ENCODE data around the gene UBB. TPM values are rescaled to one million over a fixed set of nuclear protein-coding genes. Genes with fewer than 3 reads are reported as not detected.

Gene UBB
- total RNA-seq, 4 donors from 2014 or later, result 697 to 982 (median 790) TPM

DNA sequence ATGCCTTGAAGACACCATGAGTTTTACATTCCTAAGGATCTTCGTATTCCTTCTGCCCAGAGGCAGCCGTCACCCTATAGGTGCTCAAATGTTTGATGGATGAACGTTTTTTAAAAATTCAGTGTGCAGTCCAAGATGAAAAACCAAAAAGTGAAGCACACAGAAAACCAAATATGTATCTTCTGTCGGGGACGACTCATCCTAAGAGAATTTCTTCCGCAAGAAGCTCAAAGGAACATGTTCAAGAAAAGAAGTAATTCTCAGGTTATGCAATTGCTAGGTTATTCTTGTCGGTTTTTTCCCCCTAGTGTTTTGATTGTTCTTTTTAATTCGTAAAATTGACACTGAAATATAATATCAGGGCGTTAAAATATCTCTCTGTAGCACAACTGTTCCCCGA, 29.1 kb upstream of the UBB start:
- no peak overlapping the region for H3K27ac ChIP-seq
- WGBS, 2 donors (ENCODE audit: low coverage in 1 of 2), result 21 to 35% methylated on average over 10 of the region's 10 CpGs
- no peak for ATAC-seq
- no peak for TF ChIP-seq POLR2A (IDR thresholded peaks at IDR 0.05)
- TF ChIP-seq, protein P1, sequence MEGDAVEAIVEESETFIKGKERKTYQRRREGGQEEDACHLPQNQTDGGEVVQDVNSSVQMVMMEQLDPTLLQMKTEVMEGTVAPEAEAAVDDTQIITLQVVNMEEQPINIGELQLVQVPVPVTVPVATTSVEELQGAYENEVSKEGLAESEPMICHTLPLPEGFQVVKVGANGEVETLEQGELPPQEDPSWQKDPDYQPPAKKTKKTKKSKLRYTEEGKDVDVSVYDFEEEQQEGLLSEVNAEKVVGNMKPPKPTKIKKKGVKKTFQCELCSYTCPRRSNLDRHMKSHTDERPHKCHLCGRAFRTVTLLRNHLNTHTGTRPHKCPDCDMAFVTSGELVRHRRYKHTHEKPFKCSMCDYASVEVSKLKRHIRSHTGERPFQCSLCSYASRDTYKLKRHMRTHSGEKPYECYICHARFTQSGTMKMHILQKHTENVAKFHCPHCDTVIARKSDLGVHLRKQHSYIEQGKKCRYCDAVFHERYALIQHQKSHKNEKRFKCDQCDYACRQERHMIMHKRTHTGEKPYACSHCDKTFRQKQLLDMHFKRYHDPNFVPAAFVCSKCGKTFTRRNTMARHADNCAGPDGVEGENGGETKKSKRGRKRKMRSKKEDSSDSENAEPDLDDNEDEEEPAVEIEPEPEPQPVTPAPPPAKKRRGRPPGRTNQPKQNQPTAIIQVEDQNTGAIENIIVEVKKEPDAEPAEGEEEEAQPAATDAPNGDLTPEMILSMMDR (IDR thresholded peaks at IDR 0.05), result no peak
- no peak for TF ChIP-seq POLR2AphosphoS5 (IDR thresholded peaks at IDR 0.05)
- TF ChIP-seq EP300 (IDR thresholded peaks at IDR 0.05), result no peak
- no peaks in the 10 kb centered on the region for H3K9me3 ChIP-seq
- H3K4me3 ChIP-seq, result peak overlapping the region; percentile 81 to 84
- H3K36me3 ChIP-seq, result peaks cover 0 to 24% of the 10 kb centered on the region in 2 donors
- peaks cover 0 to 20% (median 3%) of the 10 kb centered on the region in 3 donors for H3K4me1 ChIP-seq
- H3K27me3 ChIP-seq, result no peaks in the 10 kb centered on the region

DNA sequence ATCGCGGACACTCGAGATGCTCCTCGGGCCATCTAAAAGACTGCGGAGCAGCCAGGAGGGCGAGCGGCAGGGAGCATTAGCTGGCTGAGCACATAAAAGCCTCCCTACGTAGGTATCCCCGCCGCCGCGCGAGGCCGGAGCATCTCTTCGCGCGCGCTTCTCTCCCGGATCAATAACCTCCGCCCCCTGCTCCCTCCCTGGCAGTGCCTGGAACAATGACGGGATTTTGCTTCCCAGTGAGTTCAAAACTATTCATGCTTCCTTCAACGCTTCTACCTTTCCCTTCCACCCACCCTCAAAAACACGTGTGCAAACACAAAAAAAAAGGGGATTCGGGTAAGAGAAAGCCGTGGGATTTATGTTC, 28.6 kb upstream of the UBB start:
- H3K27ac ChIP-seq, result peak overlapping the region in 3 of 4 donors; percentile 59 to 81 (median 77)

DNA sequence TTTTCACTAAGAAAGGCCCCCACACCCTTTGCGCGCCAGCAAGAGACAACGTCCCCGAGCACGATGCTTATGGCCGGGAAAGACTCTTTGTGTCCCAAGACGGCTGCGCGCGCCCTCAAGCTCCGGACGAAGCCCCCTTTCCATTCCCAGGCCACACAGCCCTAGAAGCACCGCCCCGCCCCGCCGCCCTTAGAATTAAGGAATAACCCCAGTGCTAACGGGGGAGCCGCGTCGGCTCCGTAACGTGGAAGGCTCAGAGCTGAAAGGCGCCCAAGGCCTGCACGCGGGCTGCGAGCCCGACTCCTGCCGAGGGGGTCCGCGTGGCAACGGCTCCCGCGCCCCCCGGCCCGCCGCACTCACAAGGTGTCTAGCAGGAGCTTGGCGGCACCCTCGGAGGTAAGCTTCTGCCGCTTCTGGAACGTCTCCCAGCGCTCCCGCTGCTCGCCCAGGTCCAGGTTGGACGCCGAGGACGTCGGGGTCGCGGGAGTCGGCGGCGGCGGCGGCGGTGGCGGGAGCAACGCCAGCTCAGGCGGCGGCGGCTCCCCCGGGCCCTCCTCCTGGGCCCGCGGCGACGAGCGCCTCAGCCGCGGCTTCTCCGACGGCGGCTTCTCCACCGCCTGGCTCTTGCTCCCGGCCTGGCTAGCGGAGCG, 28.1 kb upstream of the UBB start:
- peaks cover 0 to 20% of the 10 kb centered on the region in 2 donors for H3K36me3 ChIP-seq
- H3K27me3 ChIP-seq, result no peaks in the 10 kb centered on the region
- ATAC-seq, result peak; percentile 76
- H3K27ac ChIP-seq, result peak overlapping the region in 3 of 4 donors; percentile 59 to 81 (median 77)
- WGBS, 2 donors (ENCODE audit: low coverage in 1 of 2), result 1% methylated on average over 12 of the region's 75 CpGs; no CpG with 5 or more reads in 1 of the 2 donors
- peaks cover 0 to 20% (median 3%) of the 10 kb centered on the region in 3 donors for H3K4me1 ChIP-seq
- TF ChIP-seq EP300 (IDR thresholded peaks at IDR 0.05) (no peak), POLR2A (IDR thresholded peaks at IDR 0.05) (no peak)
- TF ChIP-seq, protein P1 (IDR thresholded peaks at IDR 0.05), result no peak
- H3K4me3 ChIP-seq, result peak overlapping the region; percentile 81 to 84
- H3K9me3 ChIP-seq, result no peaks in the 10 kb centered on the region

More for the DNA sequence above, 28.6 kb upstream of the UBB start:
- no peaks in the 10 kb centered on the region for H3K27me3 ChIP-seq
- H3K4me1 ChIP-seq, result peaks cover 0 to 20% (median 3%) of the 10 kb centered on the region in 3 donors
- WGBS, 2 donors (ENCODE audit: low coverage in 1 of 2), result 0% methylated on average over 7 to 18 of the region's 25 CpGs
- H3K9me3 ChIP-seq, result no peaks in the 10 kb centered on the region
- ATAC-seq, result no peak
- H3K4me3 ChIP-seq, result peak overlapping the region; percentile 81 to 84
- H3K36me3 ChIP-seq, result peaks cover 0 to 20% of the 10 kb centered on the region in 2 donors
- TF ChIP-seq EP300 (IDR thresholded peaks at IDR 0.05) (no peak), POLR2A (IDR thresholded peaks at IDR 0.05) (no peak), POLR2AphosphoS5 (IDR thresholded peaks at IDR 0.05) (no peak)
- TF ChIP-seq, protein P1 (IDR thresholded peaks at IDR 0.05), result no peak

DNA sequence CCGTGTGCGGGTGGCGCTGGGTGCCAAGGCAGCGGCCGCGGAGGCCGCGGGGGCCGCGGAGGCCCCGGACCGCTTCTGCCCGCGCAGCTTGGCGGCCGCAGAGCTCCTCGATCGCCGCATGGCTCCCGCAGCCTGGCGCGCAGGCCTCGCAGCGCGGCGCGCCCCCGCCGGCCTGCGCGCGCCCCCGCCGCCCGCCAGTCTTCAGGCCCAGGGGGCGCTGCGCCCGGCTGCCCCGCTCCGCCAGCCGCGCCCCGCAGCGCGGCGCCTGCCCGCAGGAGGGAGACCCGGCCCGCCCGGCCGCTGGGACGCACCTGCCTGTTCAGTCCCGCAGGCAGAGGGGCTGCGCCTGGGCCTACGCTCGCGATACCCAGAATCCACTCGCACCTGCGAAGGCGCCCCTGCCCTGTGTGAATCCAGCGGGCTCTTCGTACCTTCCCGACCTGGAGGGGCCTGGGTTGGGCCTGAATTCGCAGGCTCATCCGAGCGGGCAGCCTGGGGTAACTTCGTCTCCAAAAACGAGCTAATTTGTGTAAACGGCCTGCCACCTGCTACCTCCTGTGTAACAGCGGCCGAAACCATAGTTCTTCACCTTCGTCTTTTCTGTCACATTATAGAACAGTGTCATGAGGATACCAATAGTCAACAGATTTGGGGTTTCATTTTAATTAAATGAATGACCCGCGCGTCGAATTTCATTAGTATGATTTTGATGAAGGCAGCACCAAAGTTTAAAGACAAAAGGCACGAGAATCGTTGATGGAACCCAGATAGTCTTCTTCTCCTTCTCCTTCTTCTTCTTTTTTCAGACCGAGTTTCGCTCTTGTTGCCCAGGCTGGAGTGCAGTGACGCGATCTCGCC, 27.3 kb upstream of the UBB start, which contains the start of gene CENPV:
Gene CENPV, minus strand, starts transcription at position 153 of the 858 bp plus-strand sequence. Its CDS starts 33 bp downstream, at position 120.
- Histone ChIP-seq H3K9me3 (no peaks in the 10 kb centered on the region), H3K27me3 (no peaks in the 10 kb centered on the region), H3K27ac (peak within 1 kb of the TSS in 3 of 4 donors; percentile 59 to 81 (median 77)), H3K36me3 (peaks cover 0 to 13% of the 10 kb centered on the region in 2 donors), H3K4me3 (peak within 1 kb of the TSS; percentile 81 to 84), H3K4me1 (peaks cover 0 to 20% (median 3%) of the 10 kb centered on the region in 3 donors)
- peak; percentile 81 for ATAC-seq
- 68 to 75% methylated on average over 12 to 13 of the region's 83 CpGs for WGBS, 2 donors (ENCODE audit: low coverage in 1 of 2)
- TF ChIP-seq, protein P1 (IDR thresholded peaks at IDR 0.05), result peak in 2 of 4 experiments; percentile 15 to 20
- TF ChIP-seq POLR2A (IDR thresholded peaks at IDR 0.05) (peak in 1 of 2 donors; percentile 38), EP300 (IDR thresholded peaks at IDR 0.05) (no peak)
